Left colon (tissue), 2 donors: Measurements from ENCODE around the gene CFAP221. TPM values are rescaled to one million over a fixed set of nuclear protein-coding genes. Genes with fewer than 3 reads are reported as not detected.

Experiments used
- ATAC-seq: fragments of 200-7000 bp; cut with Tn5 transposase; one replicate; pipeline ENCODE4 v1.9.1; 2020; ENCODE audit warnings: mild to moderate bottlenecking, moderate library complexity
- DNase-seq, 2 donors: peaks; one replicate each; pipeline ENCODE4 v3.0.0-alpha.2; 2020
- intact Hi-C, 2 donors: fragments of 100-400 bp; cut with DNase I in 1 of 2; cut with micrococcal nuclease in 1 of 2; formaldehyde crosslinking; loops; one replicate each; pipeline versions ENCODE4 v1.11.2 to v1.14.0; 2022; cut with DNase I, micrococcal nuclease
- total RNA-seq, 2 donors: library from RNA; stranded (reverse); fragmentation: NEBNext Ultra II Directional; extraction: Animal tissue kit (Norgen Biotek cat#: 25700); gene quantifications; one replicate each; pipeline ENCODE4 v1.2.1, GENCODE V29; 2021
- donor health status: DM: no; HTN: no; CAD: no.
- donor health status: DM: yes; HTN: yes; CAD: no.

Gene CFAP221
- total RNA-seq, 2 donors from 2014 or later, result not detected

DNA sequence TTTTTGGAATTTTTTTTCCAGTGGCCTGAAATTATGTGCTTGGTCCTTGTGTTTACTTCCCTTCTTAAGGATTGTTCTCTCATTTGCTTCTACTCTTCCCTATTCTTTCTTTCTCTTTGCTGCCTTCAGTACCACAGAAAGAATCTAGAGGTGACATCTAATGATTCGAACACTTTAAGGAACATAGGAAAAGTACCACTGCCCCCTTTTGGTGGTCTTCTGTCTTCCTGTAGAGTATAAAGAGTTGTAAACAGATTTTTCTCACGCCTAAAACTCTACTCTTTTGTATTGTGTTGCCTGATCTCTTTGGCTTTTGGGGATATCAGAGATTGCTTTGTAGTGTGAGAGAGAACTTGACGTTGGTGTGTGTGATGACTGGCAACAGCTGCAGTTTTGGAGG is 13.0 kb upstream of the CFAP221 start:
- intact Hi-C loops, result no loop called here
- ATAC-seq, result no peak

DNA sequence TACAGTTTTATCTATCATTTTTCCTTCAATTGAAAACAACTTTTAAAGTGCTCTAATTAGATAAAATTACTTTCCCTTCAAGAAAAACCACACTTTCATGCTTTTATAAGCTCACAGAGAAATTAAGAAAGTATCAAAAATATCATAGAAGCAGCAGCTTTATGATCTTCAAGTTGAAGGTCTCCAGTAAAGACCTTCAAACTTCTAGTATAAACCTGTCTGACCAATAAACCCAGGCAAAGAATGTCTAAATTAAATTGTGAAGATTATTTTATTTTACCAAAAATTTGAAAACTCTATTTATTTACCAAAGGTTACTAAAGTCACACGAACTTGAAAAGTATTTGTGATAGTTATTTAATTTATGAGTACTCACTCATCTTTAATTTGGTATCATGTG is 10.7 kb upstream of the CFAP221 start:
- DNase-seq (no peak), ATAC-seq (no peak)
- intact Hi-C loops, result no loop called here

More for the DNA sequence above, 13.0 kb upstream of the CFAP221 start:
- DNase-seq, result no peak

DNA sequence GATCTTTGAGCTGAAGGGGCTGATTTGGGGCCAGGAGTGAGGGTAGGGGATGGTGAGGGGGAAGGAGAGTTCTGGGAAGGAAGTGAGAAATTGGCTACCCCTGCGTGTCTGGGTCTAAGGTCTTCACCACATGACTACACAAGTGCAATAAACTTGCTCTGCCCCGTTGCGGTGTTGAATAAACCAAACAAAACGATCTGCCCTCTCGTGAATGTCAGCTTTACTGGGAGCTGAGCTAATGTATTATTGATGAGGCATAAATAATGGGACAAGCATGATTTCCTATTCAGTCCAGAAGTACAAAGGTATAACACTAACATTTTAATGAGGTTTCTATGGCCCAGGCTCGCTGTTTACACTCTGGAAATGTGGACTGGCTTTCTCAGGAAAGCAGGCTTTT is 8.0 kb upstream of the CFAP221 start:
- ATAC-seq, result no peak
- intact Hi-C loops, result no loop called here
- no peak for DNase-seq

DNA sequence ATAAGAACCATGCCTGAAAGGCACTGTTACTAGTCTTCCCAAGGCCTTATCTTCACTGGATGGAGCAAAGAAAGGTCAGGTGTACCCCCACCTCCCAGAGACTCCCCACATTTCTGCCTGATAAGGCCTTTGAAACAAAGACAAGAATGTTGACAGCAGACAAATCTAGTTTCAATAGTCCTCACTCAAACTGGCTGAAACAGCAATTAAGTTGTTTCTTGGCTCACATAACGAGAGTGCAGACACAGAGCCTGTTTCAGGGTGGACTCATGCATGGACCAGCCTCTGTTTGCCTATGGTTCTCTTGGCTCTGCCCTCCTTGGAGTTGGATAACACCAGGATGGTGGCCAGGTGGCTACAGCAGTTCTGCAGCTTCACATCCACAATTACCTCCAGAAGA is 7.5 kb upstream of the CFAP221 start:
- no peak for ATAC-seq
- DNase-seq, result no peak
- intact Hi-C loops, result no loop called here

DNA sequence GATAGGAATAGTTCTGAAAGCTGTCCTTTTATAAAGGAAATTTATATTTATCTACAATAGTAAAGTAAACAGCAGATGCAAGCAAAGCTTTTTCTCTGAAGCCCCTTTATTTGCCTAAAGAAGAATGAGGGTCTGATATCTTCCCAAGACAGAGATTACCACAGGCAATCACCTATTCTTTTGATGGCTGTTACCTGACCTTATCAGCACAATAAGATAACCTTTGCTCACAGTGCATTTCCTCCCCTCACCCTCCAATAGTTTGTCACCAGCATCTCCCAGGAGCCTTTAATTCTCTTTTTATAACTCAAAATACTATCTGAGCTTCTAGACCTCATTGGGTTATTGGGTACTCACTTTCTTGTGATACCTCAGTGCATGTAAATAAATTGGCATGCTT is 6.5 kb upstream of the CFAP221 start:
- no peak for ATAC-seq
- DNase-seq, result no peak
- intact Hi-C loops, result no loop called here

GRCh38 chr2:119541476-119541875 is 2.8 kb upstream of the CFAP221 start:
- intact Hi-C loops, result no loop called here
- no peak for ATAC-seq

GRCh38 chr2:119544939-119545475 is 758 bp downstream of the CFAP221 start:
- intact Hi-C loops, result no loop called here
- DNase-seq (no peak), ATAC-seq (no peak)

More at GRCh38 chr2:119541476-119541875, 2.8 kb upstream of the CFAP221 start:
- no peak for DNase-seq

DNA sequence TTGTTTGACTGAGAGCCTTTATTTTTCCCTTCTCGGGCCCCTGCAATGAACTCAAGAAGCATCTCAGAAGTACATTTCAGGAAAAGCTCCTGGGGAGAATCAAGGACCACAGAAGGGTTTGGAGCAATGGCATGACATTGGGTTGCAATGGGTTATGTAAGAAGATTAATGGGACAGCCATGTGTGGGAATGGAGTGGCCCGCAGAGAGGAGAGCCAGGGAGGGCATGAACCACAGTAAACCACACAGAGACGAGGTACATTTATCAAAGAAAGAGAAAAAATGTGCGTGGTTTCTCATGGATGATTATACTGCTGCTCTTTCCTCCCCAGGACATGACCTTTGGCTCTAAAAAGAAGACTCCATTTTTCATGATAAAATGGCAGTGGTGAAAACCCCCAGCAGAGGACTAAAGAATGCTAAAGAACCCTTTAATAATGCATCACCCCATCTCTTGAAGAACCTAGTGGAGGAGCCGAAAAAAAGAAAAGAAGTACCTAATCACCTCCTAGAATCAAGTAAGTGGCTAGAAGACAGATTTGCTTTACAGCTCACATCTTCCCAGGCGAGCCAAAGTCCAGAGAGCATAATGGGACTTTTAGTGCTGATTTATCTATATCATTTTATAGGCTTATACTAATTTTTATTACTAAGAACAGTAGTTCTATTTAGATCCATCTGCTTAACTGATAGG is 1.7 kb downstream of the CFAP221 start:
- intact Hi-C loops, result no loop called here
- ATAC-seq, result peak; percentile 26
- no peak for DNase-seq

GRCh38 chr2:119546447-119546767 is 2.2 kb downstream of the CFAP221 start:
- DNase-seq (no peak), ATAC-seq (no peak)
- intact Hi-C loops, result no loop called here

DNA sequence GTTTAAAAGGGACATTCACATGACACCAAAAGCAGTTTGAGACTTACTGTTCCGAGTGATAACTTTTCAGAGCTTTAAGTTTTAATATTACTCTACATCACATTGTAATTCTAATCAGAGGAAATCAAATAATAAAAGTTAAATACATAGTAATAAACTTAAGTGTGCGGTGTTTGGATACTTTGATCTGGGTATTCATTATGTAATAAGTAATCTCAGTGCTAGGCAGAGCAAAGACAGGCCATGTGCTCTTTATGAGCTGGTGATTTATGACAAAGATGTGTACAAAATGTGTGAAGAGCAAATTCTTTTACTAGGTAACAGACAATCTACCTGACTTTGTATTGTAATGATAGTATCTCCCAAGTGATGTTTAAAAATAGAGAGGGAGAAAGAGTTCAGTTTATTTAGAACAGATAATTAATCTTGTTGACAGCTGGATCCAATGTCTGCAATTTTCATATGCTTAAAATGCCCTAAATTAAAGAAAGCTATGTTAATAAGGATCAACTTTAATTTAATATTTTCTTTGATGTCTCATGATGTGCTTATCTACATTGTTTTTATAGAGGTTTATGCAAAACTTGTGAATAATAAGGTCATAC is 4.4 kb downstream of the CFAP221 start:
- DNase-seq (no peak), ATAC-seq (peak; percentile 31)
- intact Hi-C loops, result no loop called here

GRCh38 chr2:119549241-119549640 is 5.0 kb downstream of the CFAP221 start:
- intact Hi-C loops, result no loop called here
- DNase-seq (no peak), ATAC-seq (no peak)

- intact Hi-C loops, result no loop called here
- DNase-seq, result no peak
- ATAC-seq, result no peak
Observed at GRCh38 chr2:119550346-119550745, 6.1 kb downstream of the CFAP221 start.

DNA sequence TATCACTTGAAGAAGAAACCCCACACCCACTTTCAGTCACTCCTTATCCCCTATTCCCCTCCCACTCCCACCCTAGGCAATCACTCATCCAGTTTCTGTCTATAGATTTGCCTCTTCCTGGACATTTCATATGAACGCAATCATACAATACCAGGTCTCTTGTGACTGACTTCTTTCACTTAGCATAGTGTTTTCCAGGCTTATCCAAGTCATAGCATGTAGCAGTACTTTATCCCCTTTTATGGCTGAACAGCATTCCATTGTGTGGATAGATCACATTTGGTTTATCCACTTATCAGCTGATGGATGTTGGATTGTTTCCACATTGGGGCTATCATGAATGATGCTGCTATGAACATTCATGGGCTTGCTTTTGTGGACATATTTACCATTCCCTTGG is 6.6 kb downstream of the CFAP221 start:
- intact Hi-C loops, result no loop called here
- DNase-seq (no peak), ATAC-seq (no peak)

GRCh38 chr2:119552902-119553301 is 8.7 kb downstream of the CFAP221 start:
- intact Hi-C loops, result no loop called here
- DNase-seq (no peak), ATAC-seq (no peak)

DNA sequence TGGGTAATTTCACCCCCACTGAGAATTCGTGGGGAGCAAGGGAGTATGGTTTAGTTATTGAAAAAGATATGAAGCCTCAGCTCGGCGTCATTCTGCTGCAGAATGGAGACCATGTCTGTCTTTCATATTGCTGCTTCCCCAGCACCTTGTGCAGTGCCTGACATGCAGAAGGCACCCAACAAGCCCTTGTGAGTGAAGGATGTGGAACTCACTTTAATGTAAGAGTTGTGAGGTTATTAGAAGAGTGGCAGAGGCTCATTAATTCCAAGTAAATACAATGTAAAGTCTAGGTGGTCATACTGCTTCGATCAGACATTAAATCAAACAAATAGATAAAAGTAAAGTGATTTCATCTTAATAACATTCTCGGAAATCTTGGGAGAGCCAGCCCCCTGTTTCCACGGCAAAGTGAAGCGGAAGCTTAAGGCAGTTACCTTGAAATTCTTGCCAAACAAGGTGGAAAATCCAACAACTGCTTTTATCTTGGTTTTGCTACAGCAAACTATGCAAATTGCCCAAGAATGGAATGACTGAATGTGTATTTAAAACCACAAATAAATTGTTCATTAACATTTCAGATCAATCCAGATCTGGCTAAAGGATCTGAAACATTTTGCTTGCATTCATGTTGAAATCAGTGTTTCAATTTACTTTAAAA is 9.6 kb downstream of the CFAP221 start:
- no peak for DNase-seq
- ATAC-seq, result no peak
- intact Hi-C loops, result no loop called here

DNA sequence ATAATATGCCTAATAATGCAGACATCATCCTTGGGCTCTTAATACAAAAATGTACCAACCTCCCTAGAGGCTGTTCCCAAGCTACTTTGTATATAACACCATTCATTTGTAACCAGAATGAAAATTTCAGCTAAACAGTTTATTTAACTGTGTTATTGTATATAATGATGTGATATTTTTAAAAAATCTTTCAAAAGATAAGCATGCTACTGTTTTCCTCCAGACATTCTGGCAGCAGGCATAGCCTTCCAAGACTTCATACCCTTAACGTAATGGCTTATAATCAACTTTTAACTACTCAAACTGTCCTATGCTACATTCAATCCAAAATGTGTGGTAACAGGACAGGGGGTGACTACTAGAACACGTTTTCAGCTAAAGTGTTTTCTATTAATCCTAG is 21.2 kb downstream of the CFAP221 start:
- ATAC-seq (no peak), DNase-seq (no peak)
- intact Hi-C loops, result no loop called here

- DNase-seq, result no peak
- intact Hi-C loops, result no loop called here
- no peak for ATAC-seq
Observed at GRCh38 chr2:119567292-119567691, 23.0 kb downstream of the CFAP221 start.

DNA sequence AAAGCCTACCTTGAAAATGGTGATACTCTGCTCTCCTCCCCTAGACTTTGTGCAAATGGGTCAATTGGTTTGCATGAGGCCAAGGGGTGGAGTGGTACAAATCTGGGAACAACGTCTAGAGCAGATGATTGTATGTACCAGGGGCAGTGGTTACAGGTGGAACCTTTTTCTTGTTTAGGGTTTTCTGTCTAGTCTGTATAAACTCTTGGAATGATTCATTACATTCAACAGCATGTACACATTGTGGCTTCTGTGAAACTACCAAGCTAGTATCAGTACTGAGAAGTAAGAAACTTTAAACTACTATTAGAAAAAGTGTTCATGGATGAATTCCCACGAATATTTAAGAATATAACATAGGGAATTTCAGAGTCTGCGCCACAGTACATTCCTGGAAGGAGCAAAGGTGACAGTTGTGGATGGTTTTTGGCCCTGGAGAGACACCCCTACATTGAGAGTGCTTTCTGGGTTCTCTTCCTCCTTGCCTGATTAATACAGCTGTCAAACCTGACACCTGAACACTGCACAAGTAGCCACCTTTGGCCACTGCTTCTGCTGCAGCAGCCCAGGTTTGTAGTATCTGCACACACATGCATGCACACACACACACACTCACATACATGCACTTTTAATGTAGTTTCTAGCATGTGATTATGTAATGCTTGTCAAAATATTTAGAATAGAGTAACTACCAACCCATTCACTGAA is 30.0 kb downstream of the CFAP221 start:
- intact Hi-C loops, result loop anchor here in 1 of 2 donors (10.0 kb wide), 1 partner anchor 371 kb away; no protein-coding TSS in a partner anchor
- DNase-seq, result no peak

GRCh38 chr2:119574864-119575263 is 30.6 kb downstream of the CFAP221 start:
- intact Hi-C loops, result loop anchor here in 1 of 2 donors (10.0 kb wide), 1 partner anchor 370 kb away; no protein-coding TSS in a partner anchor

More for the DNA sequence above, 30.0 kb downstream of the CFAP221 start:
- ATAC-seq, result no peak

More at GRCh38 chr2:119574864-119575263, 30.6 kb downstream of the CFAP221 start:
- no peak for DNase-seq
- ATAC-seq, result no peak
